Panc1 (cell line): ENCODE results near the gene ASTN2. TPM values are rescaled to one million over a fixed set of nuclear protein-coding genes. Genes with fewer than 3 reads are reported as not detected.

Experiments
- ATAC-seq: fragments of 200-7000 bp; cut with Tn5 transposase; 2 replicates; pipeline ENCODE4 v1.9.1; 2020; ENCODE audit warnings: mild to moderate bottlenecking, moderate library complexity
- BruUV-seq: library from RNA; stranded (reverse); fragments of 400-500 nt; replicated peaks from 2 replicates; lab custom pipeline; 2021; lab: Mats Ljungman, UMichigan
- CTCF ChIA-PET: fragments of 300-600 bp; sonication (Branson Sonifier 250); formaldehyde crosslinking; loops from one replicate; lab custom pipeline; 2022; ENCODE audit warnings: antibody characterized with exemption; lab: Charles Lee
- POLR2A ChIA-PET: fragments of 300-600 bp; sonication (Branson Sonifier 250); formaldehyde crosslinking; loops from one replicate; lab custom pipeline; 2022; ENCODE audit warnings: antibody characterized with exemption; lab: Charles Lee
- DNase-seq: peaks from one replicate; pipeline ENCODE4 v3.0.0-alpha.2; 2010; ENCODE audit warnings: low read depth, low spot score
- H3K27ac ChIP-seq: 2 replicates; pipeline ENCODE4 v1.5.1; 2011; ENCODE audit warnings: mild to moderate bottlenecking, low read length, inconsistent platforms
- H3K27me3 ChIP-seq: fragments of 200-500 bp; sonication (Bioruptor generic); 2 replicates; pipeline ENCODE4 v1.6.0; 2014; ENCODE audit warnings: low read length, inconsistent platforms; ENCODE audit not compliant: control insufficient read depth, insufficient read depth
- H3K36me3 ChIP-seq: fragments of 200-500 bp; sonication (Bioruptor generic); 2 replicates; pipeline ENCODE4 v1.5.1; 2014; ENCODE audit warnings: inconsistent platforms, mild to moderate bottlenecking, low read length, moderate library complexity; ENCODE audit not compliant: control insufficient read depth, insufficient read depth
- H3K4me1 ChIP-seq: 2 replicates; pipeline ENCODE4 v1.5.1; 2011; ENCODE audit warnings: inconsistent platforms, mild to moderate bottlenecking, low read length, moderate library complexity; ENCODE audit not compliant: control insufficient read depth, insufficient read depth
- H3K4me3 ChIP-seq, 2 experiments: 2 replicates each; pipeline ENCODE4 v1.5.1; 2011 to 2012; ENCODE audit warnings: low read depth in 2 of 2, low read length in 2 of 2, mild to moderate bottlenecking in 2 of 2, inconsistent platforms in 1 of 2, moderate library complexity in 1 of 2
- H3K9me3 ChIP-seq: fragments of 200-500 bp; sonication (Bioruptor generic); 2 replicates; pipeline ENCODE4 v1.5.1; 2014; ENCODE audit warnings: low read depth, mild to moderate bottlenecking, inconsistent platforms, low read length, moderate library complexity; ENCODE audit not compliant: control insufficient read depth, insufficient read depth
- CTCF ChIP-seq: fragments of 450-650 bp; IDR thresholded peaks from 2 replicates; pipeline ENCODE4 v1.5.1; 2017; ENCODE audit warnings: mild to moderate bottlenecking
- POLR2AphosphoS5 ChIP-seq: IDR thresholded peaks from 2 replicates; pipeline ENCODE4 v1.6.1; 2012; ENCODE audit warnings: mild to moderate bottlenecking, low read depth, low read length, moderate library complexity
- REST ChIP-seq, 2 experiments: IDR thresholded peaks; 2 replicates each; pipeline ENCODE4 v1.6.1; 2011 to 2012; ENCODE audit warnings: low read depth in 2 of 2, control low read depth in 1 of 2, low read length in 1 of 2, mild to moderate bottlenecking in 1 of 2, moderate library complexity in 1 of 2; ENCODE audit not compliant: insufficient read depth in 1 of 2
- SIN3A ChIP-seq: IDR thresholded peaks from 2 replicates; pipeline ENCODE4 v1.6.1; 2012; ENCODE audit warnings: low read depth, mild to moderate bottlenecking, low read length, moderate library complexity, borderline replicate concordance; ENCODE audit not compliant: insufficient read depth
- TCF7L2 ChIP-seq: IDR thresholded peaks from 2 replicates; pipeline ENCODE4 v1.6.1; 2011; ENCODE audit warnings: mild to moderate bottlenecking, low read depth, low read length, inconsistent platforms
- in situ Hi-C: cut with HindIII; loops from 2 replicates; pipeline ENCODE4 v1.10.0; 2016; ENCODE audit warnings: low sequenced_read_pairs, low pct_unique_long_range_greater_than_20kb
- intact Hi-C: fragments of 100-400 bp; cut with micrococcal nuclease; formaldehyde crosslinking; loops from one replicate; pipeline ENCODE4 v1.10.0; 2022; ENCODE audit not compliant: unreplicated experiment
- total RNA-seq: library from RNA; stranded (reverse); gene quantifications from one replicate; pipeline ENCODE4 v1.2.1, GENCODE V29; 2021; ENCODE audit not compliant: unreplicated experiment

The ASTN2 gene
- total RNA-seq, 1 experiment from 2014 or later, result 3.9 TPM

- ChIA-PET POLR2A (no interaction called here), CTCF (no interaction called here)
- in situ Hi-C loops, result no loop called here
- no peak for DNase-seq
- Histone ChIP-seq H3K4me1 (no peaks in the 10 kb centered on the region), H3K9me3 (no peaks in the 10 kb centered on the region), H3K27ac (no peak overlapping the region), H3K4me3 (no peak overlapping the region), H3K27me3 (no peaks in the 10 kb centered on the region), H3K36me3 (no peaks in the 10 kb centered on the region)
- intact Hi-C loops, result no loop called here
- TF ChIP-seq TCF7L2, result no peak
- no peak for TF ChIP-seq CTCF
- TF ChIP-seq POLR2AphosphoS5, result no peak
- TF ChIP-seq SIN3A, result no peak
- TF ChIP-seq REST (IDR thresholded peaks at IDR 0.05; ENCODE audit: insufficient read depth in 1 of 2, low read depth in 2 of 2, low read length in 1 of 2), result no peak
- no peak for ATAC-seq
- no TSS peak for BruUV-seq
These were observed 945.9 kb downstream of the ASTN2 start for GRCh38 chr9:116468793-116469527.

- no peaks in the 10 kb centered on the region for H3K36me3 ChIP-seq
- no peak overlapping the region for H3K27ac ChIP-seq
- no peaks in the 10 kb centered on the region for H3K27me3 ChIP-seq
- H3K4me3 ChIP-seq, result no peak overlapping the region
- no peak for TF ChIP-seq SIN3A
- BruUV-seq, result no TSS peak
- CTCF ChIA-PET, result no interaction called here
- intact Hi-C loops, result no loop called here
- H3K9me3 ChIP-seq, result no peaks in the 10 kb centered on the region
- POLR2A ChIA-PET, result no interaction called here
- DNase-seq (no peak), ATAC-seq (no peak)
- no peaks in the 10 kb centered on the region for H3K4me1 ChIP-seq
- in situ Hi-C loops, result no loop called here
These were observed 946.5 kb downstream of the ASTN2 start for GRCh38 chr9:116468369-116468768.

GRCh38 chr9:116467740-116468351 lies 947.0 kb downstream of the ASTN2 start:
- intact Hi-C loops, result no loop called here
- ATAC-seq, result no peak

More at GRCh38 chr9:116467740-116468351, 947.0 kb downstream of the ASTN2 start:
- TF ChIP-seq CTCF (no peak), REST (IDR thresholded peaks at IDR 0.05; ENCODE audit: insufficient read depth in 1 of 2, low read depth in 2 of 2, low read length in 1 of 2) (no peak), TCF7L2 (no peak), POLR2AphosphoS5 (no peak)
- no peaks in the 10 kb centered on the region for H3K36me3 ChIP-seq
- H3K4me1 ChIP-seq, result no peaks in the 10 kb centered on the region
- in situ Hi-C loops, result no loop called here
- ChIA-PET CTCF (no interaction called here), POLR2A (no interaction called here)
- H3K9me3 ChIP-seq, result no peaks in the 10 kb centered on the region
- no peak overlapping the region for H3K4me3 ChIP-seq
- H3K27ac ChIP-seq, result no peak overlapping the region
- no TSS peak for BruUV-seq
- no peaks in the 10 kb centered on the region for H3K27me3 ChIP-seq
- no peak for DNase-seq
